ENCODE data around the gene FBXO8.

GRCh38 chr4:174209341-174209740, 74.1 kb downstream of the FBXO8 start:
- TF ChIP-seq CTCF (conservative IDR thresholded peaks at IDR 0.05; ENCODE audit: low read depth, low read length): no peak
- no peak for TF ChIP-seq POLR2A (IDR thresholded peaks at IDR 0.05; ENCODE audit: low read depth, low read length)
